ENCODE measurements around the gene AAR2. TPM values are rescaled to one million over a fixed set of nuclear protein-coding genes. Genes with fewer than 3 reads are reported as not detected.

Gene AAR2
- total RNA-seq, 1 donor from 2014 or later = 19.7 TPM

DNA sequence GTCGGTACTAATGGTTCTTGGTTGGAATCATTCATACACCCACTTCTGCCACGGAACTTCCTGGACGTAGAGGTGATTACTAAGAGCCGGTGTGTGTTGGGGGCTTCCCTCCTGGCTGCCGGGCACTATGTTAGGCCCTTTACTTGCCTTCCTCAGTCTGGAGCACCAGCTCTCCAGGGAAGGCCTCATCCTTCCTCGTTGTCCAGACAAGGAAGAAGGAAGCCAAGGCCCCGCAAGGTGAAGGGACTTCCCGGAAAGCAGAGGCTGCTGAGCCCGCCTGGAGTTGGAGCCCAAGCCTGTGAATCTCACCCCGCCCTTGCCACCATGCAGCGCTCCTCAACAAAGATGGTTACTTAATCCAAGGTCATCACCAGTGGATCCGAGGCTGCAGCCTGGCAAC lies 26.2 kb downstream of the AAR2 start:
- Histone ChIP-seq H3K27ac (no peak overlapping the region), H3K9me3 (ENCODE audit: low read depth) (no peaks in the 10 kb centered on the region), H4K20me1 (ENCODE audit: low read depth) (peaks cover 9% of the 10 kb centered on the region), H3K4me1 (peaks cover 11% of the 10 kb centered on the region), H3K79me2 (ENCODE audit: low read depth) (no peaks in the 10 kb centered on the region), H3K36me3 (no peaks in the 10 kb centered on the region), H3K4me2 (no peak overlapping the region), H2AFZ (replicated peaks) (no peak overlapping the region), H3K4me3 (no peak overlapping the region), H3F3A (ENCODE audit: low read depth) (peaks cover 8% of the 10 kb centered on the region), H3K9ac (no peak overlapping the region), H3K27me3 (no peaks in the 10 kb centered on the region)
- H3K27me3 Mint-ChIP-seq (ENCODE audit: insufficient read depth, low read depth) = no peaks in the 10 kb centered on the region
- DNase-seq (ENCODE audit: low spot score) = no peak
- H3K4me3 Mint-ChIP-seq = no peak overlapping the region
- H3K4me1 Mint-ChIP-seq = peaks cover 10% of the 10 kb centered on the region
- TF ChIP-seq EZH2phosphoT487 (IDR thresholded peaks at IDR 0.05) = no peak
- TF ChIP-seq, protein P1, sequence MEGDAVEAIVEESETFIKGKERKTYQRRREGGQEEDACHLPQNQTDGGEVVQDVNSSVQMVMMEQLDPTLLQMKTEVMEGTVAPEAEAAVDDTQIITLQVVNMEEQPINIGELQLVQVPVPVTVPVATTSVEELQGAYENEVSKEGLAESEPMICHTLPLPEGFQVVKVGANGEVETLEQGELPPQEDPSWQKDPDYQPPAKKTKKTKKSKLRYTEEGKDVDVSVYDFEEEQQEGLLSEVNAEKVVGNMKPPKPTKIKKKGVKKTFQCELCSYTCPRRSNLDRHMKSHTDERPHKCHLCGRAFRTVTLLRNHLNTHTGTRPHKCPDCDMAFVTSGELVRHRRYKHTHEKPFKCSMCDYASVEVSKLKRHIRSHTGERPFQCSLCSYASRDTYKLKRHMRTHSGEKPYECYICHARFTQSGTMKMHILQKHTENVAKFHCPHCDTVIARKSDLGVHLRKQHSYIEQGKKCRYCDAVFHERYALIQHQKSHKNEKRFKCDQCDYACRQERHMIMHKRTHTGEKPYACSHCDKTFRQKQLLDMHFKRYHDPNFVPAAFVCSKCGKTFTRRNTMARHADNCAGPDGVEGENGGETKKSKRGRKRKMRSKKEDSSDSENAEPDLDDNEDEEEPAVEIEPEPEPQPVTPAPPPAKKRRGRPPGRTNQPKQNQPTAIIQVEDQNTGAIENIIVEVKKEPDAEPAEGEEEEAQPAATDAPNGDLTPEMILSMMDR (IDR thresholded peaks at IDR 0.05) = no peak
- TF ChIP-seq EZH2 (IDR thresholded peaks at IDR 0.05) = no peak
- H3K27ac Mint-ChIP-seq = no peak overlapping the region
- H3K36me3 Mint-ChIP-seq = no peaks in the 10 kb centered on the region
- H3K9me3 Mint-ChIP-seq = no peaks in the 10 kb centered on the region

DNA sequence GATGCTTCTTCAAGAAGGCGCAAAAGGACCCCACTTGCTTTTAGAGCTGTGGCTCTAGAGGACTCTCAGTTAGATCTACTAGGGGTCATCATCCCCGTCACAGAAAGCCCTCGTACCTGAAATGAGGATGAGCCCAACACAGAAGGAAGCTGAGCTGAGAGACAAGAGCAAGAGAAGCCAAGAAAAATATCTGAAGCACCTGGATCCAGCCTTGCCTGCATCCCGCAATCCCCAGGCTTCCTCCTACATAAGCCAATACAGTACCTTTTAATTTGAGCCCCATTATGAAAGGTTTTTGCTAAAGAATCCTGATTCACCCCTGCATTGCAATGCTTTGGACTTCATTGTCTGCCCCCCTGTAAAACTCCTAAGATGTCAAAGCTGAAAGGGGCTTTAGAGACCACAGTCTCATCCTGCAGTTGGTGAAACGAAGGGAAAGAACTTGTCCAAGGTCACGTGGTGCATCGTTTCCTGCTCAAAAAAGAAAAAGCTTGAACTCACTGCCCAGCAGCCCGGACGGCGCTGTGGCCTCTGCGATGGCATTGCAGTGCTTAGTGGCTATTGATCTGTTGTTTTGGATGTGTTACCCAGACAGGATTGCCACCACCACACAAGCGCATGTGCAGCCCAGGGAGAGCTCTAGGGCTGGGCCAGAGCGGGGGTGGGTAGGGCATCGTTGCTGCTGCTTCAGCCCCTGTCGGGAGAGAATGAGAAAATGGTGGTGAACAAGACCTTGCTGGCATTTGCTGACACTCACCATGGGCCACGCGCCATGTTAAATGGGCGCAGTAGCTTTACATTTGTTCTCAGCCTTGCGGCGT lies 28.4 kb downstream of the AAR2 start:
- TF ChIP-seq EZH2phosphoT487 (IDR thresholded peaks at IDR 0.05) (no peak), EZH2 (IDR thresholded peaks at IDR 0.05) (no peak)
- TF ChIP-seq, protein P1 (IDR thresholded peaks at IDR 0.05) = no peak
- no peak overlapping the region for H3K27ac ChIP-seq
- no peaks in the 10 kb centered on the region for H3K36me3 ChIP-seq
- H3K4me2 ChIP-seq = no peak overlapping the region
- no peak overlapping the region for H3K4me3 Mint-ChIP-seq
- no peak for DNase-seq (ENCODE audit: low spot score)
- H3K36me3 Mint-ChIP-seq = no peaks in the 10 kb centered on the region
- no peaks in the 10 kb centered on the region for H3K27me3 Mint-ChIP-seq (ENCODE audit: insufficient read depth, low read depth)
- H3K27ac Mint-ChIP-seq = no peak overlapping the region
- no peak overlapping the region for H3K9ac ChIP-seq
- no peaks in the 10 kb centered on the region for H3K9me3 Mint-ChIP-seq
- no peak overlapping the region for H3K4me3 ChIP-seq
- no peaks in the 10 kb centered on the region for H3F3A ChIP-seq (ENCODE audit: low read depth)
- no peak overlapping the region for H2AFZ ChIP-seq (replicated peaks)
- no peaks in the 10 kb centered on the region for H3K27me3 ChIP-seq
- H3K4me1 ChIP-seq = peaks cover 14% of the 10 kb centered on the region
- no peaks in the 10 kb centered on the region for H3K79me2 ChIP-seq (ENCODE audit: low read depth)
- no peaks in the 10 kb centered on the region for H3K9me3 ChIP-seq (ENCODE audit: low read depth)
- H3K4me1 Mint-ChIP-seq = peaks cover 20% of the 10 kb centered on the region
- peaks cover 1% of the 10 kb centered on the region for H4K20me1 ChIP-seq (ENCODE audit: low read depth)

DNA sequence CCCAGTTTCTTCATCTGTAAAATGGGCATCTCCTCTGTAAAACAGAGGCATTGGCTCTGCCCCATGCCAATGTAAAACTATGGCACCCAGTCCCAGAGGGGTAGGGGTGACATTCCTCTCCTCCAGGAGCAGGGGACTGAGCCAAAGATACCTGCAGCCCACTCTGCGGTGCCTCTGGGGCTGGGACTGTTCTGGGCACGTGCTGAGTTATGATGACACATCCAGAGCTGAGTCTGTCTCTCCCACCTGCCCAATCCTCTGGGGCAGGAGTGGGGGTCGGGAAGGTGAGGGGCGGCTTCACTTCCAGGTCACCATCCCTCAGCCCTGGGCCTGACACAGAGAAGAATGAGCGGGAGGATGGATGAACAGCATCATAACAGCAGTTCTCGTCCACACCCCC lies 29.9 kb downstream of the AAR2 start:
- Mint-ChIP-seq H3K27me3 (ENCODE audit: insufficient read depth, low read depth) (no peaks in the 10 kb centered on the region), H3K4me1 (peaks cover 20% of the 10 kb centered on the region), H3K27ac (no peak overlapping the region), H3K36me3 (no peaks in the 10 kb centered on the region), H3K4me3 (no peak overlapping the region), H3K9me3 (no peaks in the 10 kb centered on the region)
- no peak overlapping the region for H3K27ac ChIP-seq
- no peaks in the 10 kb centered on the region for H3K36me3 ChIP-seq
- no peaks in the 10 kb centered on the region for H3K79me2 ChIP-seq (ENCODE audit: low read depth)
- no peak for DNase-seq (ENCODE audit: low spot score)
- H3K27me3 ChIP-seq = no peaks in the 10 kb centered on the region
- H3F3A ChIP-seq (ENCODE audit: low read depth) = no peaks in the 10 kb centered on the region
- H3K9me3 ChIP-seq (ENCODE audit: low read depth) = no peaks in the 10 kb centered on the region
- no peak for TF ChIP-seq EZH2phosphoT487 (IDR thresholded peaks at IDR 0.05)
- no peak for TF ChIP-seq EZH2 (IDR thresholded peaks at IDR 0.05)
- TF ChIP-seq, protein P1 (IDR thresholded peaks at IDR 0.05) = no peak
- peaks cover 12% of the 10 kb centered on the region for H3K4me1 ChIP-seq
- no peak overlapping the region for H2AFZ ChIP-seq (replicated peaks)
- H3K4me3 ChIP-seq = no peak overlapping the region
- H3K4me2 ChIP-seq = no peak overlapping the region
- H4K20me1 ChIP-seq (ENCODE audit: low read depth) = no peaks in the 10 kb centered on the region
- H3K9ac ChIP-seq = no peak overlapping the region
